Measurements from ENCODE around the gene ARSG. TPM values are rescaled to one million over a fixed set of nuclear protein-coding genes. Genes with fewer than 3 reads are reported as not detected.
"Not testable (repeated sequence)": the region's sequence is repeated elsewhere in the genome, so short reads cannot be mapped to it uniquely, and the experiment has no call there.

ARSG gene
- polyA plus RNA-seq, 2 of the 4 experiments (the other 2 are of a cell fraction): 0.57 to 1.7 TPM

DNA sequence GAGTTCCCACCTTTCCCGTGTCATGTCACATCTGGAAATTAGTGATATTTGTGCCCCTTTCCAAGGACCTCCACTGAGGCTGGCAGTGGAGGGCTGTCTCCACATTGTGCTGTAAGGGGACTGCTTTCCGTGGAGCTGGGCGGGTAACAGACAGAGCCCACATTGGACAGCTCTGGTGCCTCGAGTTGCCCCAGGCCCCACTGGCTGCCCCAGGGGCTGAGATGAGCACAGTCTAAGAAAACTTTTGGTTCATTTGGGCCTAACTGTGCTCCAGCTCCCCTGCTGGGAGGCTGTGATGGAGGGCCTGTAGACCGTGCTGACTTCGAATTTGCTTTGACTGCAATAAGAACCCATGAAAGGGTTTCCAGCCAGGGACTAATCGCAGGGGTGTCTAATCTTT lies 38.0 kb downstream of the ARSG start:
- H3K4me2 ChIP-seq: no peak overlapping the region
- FAIRE-seq (no peak), DNase-seq (ENCODE audit: low read depth in 1 of 2, low spot score in 1 of 2) (no peak), ATAC-seq (peak in 1 of 2 experiments; percentile 18; a peak in 1 of 6 replicates)
- WGBS (ENCODE audit: missing lambda C conversion rate): 70% methylated on average over 7 of the region's 7 CpGs
- no peaks in the 10 kb centered on the region for H3K4me1 ChIP-seq
- no peak overlapping the region for H3K27ac ChIP-seq
- TF ChIP-seq BHLHE40 (IDR thresholded peaks at IDR 0.05; ENCODE audit: low read depth, low read length): no peak
- no peaks in the 10 kb centered on the region for H3K9me3 ChIP-seq
- ChIA-PET CTCF (interaction anchor here (0.9 to 2.9 kb wide), 11 partner anchors 9 to 139 kb away, joined by 3 to 12 read pairs (median 4); no protein-coding TSS in a partner anchor), POLR2A (no interaction called here)
- no peak overlapping the region for H3K4me3 ChIP-seq

DNA sequence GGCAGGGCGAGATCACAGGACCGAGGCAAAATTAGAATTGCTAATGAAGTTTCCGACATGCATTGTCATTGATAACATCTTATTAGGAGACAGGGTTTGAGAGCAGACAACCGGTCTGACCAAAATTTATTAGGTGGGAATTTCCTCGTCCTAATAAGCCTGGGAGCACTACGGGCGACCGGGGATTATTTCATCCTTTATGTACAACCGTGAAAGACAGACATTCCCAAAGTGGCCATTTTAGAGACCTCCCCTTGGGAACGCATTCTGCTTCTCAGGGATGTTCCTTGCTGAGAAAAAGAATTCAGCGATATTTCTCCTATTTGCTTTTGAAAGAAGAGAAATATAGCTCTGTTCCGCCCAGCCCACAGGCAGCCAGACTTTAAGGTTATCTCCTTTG lies 40.6 kb downstream of the ARSG start:
- WGBS (ENCODE audit: missing lambda C conversion rate): 74% methylated on average over 12 of the region's 12 CpGs
- CTCF ChIA-PET: interaction anchor here (0.7 to 1.6 kb wide), 3 partner anchors 11 to 67 kb away, joined by 3 read pairs; no protein-coding TSS in a partner anchor
- H3K4me3 ChIP-seq; H3K27ac ChIP-seq; FAIRE-seq; H3K4me2 ChIP-seq; ATAC-seq; H3K9me3 ChIP-seq; DNase-seq (ENCODE audit: low read depth in 1 of 2, low spot score in 1 of 2); POLR2A ChIA-PET; H3K4me1 ChIP-seq: not testable (repeated sequence)

DNA sequence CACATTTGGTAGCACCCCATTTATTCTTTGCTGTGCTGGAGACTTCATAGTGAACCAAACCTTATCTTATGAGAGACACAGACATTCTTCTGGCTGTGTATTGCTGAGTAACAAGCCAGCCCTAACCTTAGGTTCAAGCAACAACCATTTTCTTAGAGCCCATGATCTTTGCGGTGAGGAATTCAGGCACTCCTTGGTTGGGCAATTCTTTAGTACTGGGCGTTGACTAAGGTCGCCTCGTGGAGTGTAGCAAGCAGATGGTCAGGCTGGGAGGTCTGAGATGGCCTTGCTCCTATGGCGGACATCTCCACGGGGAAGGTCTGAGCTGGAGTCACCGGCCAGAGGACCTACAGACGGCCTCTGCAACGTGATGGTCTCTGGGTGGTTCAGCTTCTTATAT lies 43.1 kb downstream of the ARSG start:
- POLR2A ChIA-PET: no interaction called here

More for the DNA sequence above, 43.1 kb downstream of the ARSG start:
- no peaks in the 10 kb centered on the region for H3K4me1 ChIP-seq
- no peak overlapping the region for H3K4me3 ChIP-seq
- 64% methylated on average over 9 of the region's 9 CpGs for WGBS (ENCODE audit: missing lambda C conversion rate)
- no peaks in the 10 kb centered on the region for H3K9me3 ChIP-seq
- ATAC-seq (0 out of 6 replicates have a peak, but pooled peaks of 1 of the 2 experiments have one; percentile 31), FAIRE-seq (no peak), DNase-seq (ENCODE audit: low read depth in 1 of 2, low spot score in 1 of 2) (no peak)
- no peak overlapping the region for H3K27ac ChIP-seq
- TF ChIP-seq, protein P1, sequence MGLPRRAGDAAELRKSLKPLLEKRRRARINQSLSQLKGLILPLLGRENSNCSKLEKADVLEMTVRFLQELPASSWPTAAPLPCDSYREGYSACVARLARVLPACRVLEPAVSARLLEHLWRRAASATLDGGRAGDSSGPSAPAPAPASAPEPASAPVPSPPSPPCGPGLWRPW (IDR thresholded peaks at IDR 0.05): no peak
- TF ChIP-seq HOXB13 (CRISPR knock-in tag; IDR thresholded peaks at IDR 0.05; ENCODE audit: low read depth) (no peak), FOSB (CRISPR knock-in tag; IDR thresholded peaks at IDR 0.05) (no peak), CEBPB (IDR thresholded peaks at IDR 0.05) (no peak), TFCP2L1 (CRISPR knock-in tag; IDR thresholded peaks at IDR 0.05) (no peak), POLR2AphosphoS2 (conservative IDR thresholded peaks at IDR 0.05; ENCODE audit: low read length) (no peak), JUN (IDR thresholded peaks at IDR 0.05) (no peak), FOXS1 (CRISPR knock-in tag; IDR thresholded peaks at IDR 0.05) (no peak), EHMT2 (IDR thresholded peaks at IDR 0.05; ENCODE audit: low read depth) (no peak), ZSCAN20 (CRISPR knock-in tag; IDR thresholded peaks at IDR 0.05) (no peak), SREBF2 (IDR thresholded peaks at IDR 0.05) (no peak), ZNF302 (CRISPR knock-in tag; IDR thresholded peaks at IDR 0.05) (no peak), MAZ (IDR thresholded peaks at IDR 0.05; ENCODE audit: borderline replicate concordance, low read depth, low read length) (no peak), FOSL2 (IDR thresholded peaks at IDR 0.05) (no peak), FOSL2 (CRISPR knock-in tag; IDR thresholded peaks at IDR 0.05) (no peak), TP53 (CRISPR knock-in tag; IDR thresholded peaks at IDR 0.05) (no peak)
- TF ChIP-seq, protein P2, sequence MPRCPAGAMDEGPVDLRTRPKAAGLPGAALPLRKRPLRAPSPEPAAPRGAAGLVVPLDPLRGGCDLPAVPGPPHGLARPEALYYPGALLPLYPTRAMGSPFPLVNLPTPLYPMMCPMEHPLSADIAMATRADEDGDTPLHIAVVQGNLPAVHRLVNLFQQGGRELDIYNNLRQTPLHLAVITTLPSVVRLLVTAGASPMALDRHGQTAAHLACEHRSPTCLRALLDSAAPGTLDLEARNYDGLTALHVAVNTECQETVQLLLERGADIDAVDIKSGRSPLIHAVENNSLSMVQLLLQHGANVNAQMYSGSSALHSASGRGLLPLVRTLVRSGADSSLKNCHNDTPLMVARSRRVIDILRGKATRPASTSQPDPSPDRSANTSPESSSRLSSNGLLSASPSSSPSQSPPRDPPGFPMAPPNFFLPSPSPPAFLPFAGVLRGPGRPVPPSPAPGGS (IDR thresholded peaks at IDR 0.05): no peak
- TF ChIP-seq, protein P3, sequence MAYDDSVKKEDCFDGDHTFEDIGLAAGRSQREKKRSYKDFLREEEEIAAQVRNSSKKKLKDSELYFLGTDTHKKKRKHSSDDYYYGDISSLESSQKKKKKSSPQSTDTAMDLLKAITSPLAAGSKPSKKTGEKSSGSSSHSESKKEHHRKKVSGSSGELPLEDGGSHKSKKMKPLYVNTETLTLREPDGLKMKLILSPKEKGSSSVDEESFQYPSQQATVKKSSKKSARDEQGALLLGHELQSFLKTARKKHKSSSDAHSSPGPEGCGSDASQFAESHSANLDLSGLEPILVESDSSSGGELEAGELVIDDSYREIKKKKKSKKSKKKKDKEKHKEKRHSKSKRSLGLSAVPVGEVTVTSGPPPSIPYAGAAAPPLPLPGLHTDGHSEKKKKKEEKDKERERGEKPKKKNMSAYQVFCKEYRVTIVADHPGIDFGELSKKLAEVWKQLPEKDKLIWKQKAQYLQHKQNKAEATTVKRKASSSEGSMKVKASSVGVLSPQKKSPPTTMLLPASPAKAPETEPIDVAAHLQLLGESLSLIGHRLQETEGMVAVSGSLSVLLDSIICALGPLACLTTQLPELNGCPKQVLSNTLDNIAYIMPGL (CRISPR knock-in tag; IDR thresholded peaks at IDR 0.05; ENCODE audit: borderline replicate concordance): no peak
- TF ChIP-seq, protein P4, sequence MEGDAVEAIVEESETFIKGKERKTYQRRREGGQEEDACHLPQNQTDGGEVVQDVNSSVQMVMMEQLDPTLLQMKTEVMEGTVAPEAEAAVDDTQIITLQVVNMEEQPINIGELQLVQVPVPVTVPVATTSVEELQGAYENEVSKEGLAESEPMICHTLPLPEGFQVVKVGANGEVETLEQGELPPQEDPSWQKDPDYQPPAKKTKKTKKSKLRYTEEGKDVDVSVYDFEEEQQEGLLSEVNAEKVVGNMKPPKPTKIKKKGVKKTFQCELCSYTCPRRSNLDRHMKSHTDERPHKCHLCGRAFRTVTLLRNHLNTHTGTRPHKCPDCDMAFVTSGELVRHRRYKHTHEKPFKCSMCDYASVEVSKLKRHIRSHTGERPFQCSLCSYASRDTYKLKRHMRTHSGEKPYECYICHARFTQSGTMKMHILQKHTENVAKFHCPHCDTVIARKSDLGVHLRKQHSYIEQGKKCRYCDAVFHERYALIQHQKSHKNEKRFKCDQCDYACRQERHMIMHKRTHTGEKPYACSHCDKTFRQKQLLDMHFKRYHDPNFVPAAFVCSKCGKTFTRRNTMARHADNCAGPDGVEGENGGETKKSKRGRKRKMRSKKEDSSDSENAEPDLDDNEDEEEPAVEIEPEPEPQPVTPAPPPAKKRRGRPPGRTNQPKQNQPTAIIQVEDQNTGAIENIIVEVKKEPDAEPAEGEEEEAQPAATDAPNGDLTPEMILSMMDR (IDR thresholded peaks at IDR 0.05): no peak
- TF ChIP-seq, protein P5, sequence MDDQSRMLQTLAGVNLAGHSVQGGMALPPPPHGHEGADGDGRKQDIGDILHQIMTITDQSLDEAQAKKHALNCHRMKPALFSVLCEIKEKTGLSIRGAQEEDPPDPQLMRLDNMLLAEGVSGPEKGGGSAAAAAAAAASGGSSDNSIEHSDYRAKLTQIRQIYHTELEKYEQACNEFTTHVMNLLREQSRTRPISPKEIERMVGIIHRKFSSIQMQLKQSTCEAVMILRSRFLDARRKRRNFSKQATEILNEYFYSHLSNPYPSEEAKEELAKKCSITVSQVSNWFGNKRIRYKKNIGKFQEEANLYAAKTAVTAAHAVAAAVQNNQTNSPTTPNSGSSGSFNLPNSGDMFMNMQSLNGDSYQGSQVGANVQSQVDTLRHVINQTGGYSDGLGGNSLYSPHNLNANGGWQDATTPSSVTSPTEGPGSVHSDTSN (IDR thresholded peaks at IDR 0.05): no peak
- no peak overlapping the region for H3K4me2 ChIP-seq
- CTCF ChIA-PET: interaction anchor here (1.3 to 1.4 kb wide), 2 partner anchors 10 to 65 kb away, joined by 4 to 5 read pairs; no protein-coding TSS in a partner anchor
